Cardiac septum (tissue), 1 donor: ENCODE measurements around the gene COMTD1. TPM values are rescaled to one million over a fixed set of nuclear protein-coding genes. Genes with fewer than 3 reads are reported as not detected.

Experiments used
- DNase-seq: peaks from one replicate; pipeline ENCODE4 v3.0.0-alpha.2; 2020; ENCODE audit warnings: low spot score
- intact Hi-C: fragments of 100-400 bp; cut with DNase I; formaldehyde crosslinking; loops from one replicate; pipeline ENCODE4 v1.14.0; 2022
- total RNA-seq: library from RNA; stranded (reverse); fragmentation: NEBNext Ultra II Directional; extraction: Animal tissue kit (Norgen Biotek cat#: 25700); gene quantifications from one replicate; pipeline ENCODE4 v1.2.1, GENCODE V29; 2021
- donor health status: DM: no; HTN: no; CAD: no.

The COMTD1 gene
- total RNA-seq, 1 donor from 2014 or later: 29.2 TPM

DNA sequence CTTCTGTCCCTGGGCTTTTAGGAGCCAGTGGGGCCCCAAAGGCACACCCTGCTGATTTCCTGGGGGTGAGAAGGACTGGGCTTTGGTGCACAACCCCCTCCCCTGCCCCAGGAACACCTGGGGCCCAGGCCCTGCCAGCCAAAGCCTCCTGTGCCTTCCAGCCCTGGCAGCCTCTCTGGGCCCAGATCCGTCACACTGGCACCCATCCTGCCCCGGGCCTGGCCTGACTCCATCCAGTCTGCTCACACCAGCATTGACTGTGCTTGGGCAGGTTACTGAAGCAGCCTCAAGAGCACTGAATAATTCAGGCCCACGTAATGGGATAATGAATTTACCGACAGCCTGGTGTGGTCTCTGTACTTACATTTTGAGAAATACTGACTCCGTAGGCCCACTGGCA lies 12.0 kb upstream of the COMTD1 start:
- intact Hi-C loops: no loop called here
- peak; percentile 39 for DNase-seq

- intact Hi-C loops: no loop called here
- DNase-seq: no peak
These were observed 10.7 kb upstream of the COMTD1 start for GRCh38 chr10:75246506-75246905.

- intact Hi-C loops: no loop called here
- no peak for DNase-seq
These were observed 9.8 kb upstream of the COMTD1 start for GRCh38 chr10:75245354-75246250.

GRCh38 chr10:75244487-75245353 lies 9.0 kb upstream of the COMTD1 start:
- intact Hi-C loops: no loop called here
- DNase-seq: no peak

DNA sequence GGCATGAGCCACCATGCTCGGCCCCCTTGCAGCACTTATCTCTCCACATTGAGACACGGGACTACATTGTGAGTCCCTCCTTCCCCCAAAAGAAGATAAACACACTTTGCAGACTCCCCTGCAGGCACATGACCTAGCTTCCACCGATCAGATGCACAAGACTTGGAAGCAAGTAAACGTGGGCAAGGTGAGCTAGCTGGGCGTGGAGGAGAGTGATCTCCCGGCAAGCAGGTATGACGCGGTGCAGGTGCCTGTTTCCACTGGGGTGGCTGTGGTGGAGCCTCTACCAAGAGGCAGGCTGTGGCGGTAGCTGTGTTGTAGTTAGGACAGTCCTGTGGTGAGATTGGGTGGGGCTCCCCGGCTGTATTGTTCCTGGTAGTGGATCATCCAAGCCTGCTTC lies 7.7 kb upstream of the COMTD1 start:
- DNase-seq: no peak
- intact Hi-C loops: no loop called here

DNA sequence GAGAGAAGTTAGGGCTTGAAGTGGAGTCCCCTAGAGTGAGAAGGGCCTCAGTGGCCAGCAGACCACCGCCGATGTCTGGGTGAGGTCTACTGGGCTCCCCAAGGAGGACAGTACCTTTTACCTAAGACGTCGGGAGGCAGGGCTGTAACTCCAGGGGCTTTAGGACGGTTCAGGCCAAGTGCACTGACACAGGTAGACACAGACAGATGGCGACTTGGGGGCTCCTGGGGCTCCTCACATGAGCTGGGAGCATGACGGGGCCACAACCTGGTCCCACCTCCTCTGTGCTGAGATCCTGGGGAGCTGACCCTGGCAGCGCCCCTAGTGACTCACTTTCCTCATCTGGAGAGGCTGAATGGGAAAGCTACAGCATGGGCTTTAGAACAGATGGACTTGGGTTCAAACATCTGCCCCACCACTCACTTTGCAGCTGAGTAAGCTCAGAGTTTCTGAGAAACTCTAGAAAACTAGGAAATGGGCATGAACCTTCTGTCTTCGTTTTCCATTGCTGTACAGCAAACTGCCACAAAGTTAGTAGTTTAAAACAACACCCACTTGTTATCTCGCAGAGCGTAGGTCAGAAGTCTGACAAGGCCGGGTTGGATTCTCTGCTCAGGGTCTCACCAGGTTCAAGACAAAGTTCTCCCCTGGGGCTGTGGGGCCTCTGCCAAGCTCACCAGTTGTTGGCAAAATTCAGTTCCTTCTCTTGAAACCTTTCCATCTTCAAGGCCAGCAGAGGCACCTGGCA lies 4.7 kb upstream of the COMTD1 start:
- intact Hi-C loops: no loop called here
- no peak for DNase-seq

GRCh38 chr10:75239096-75239790 lies 3.5 kb upstream of the COMTD1 start:
- intact Hi-C loops: loop anchor here (5.0 to 10.0 kb wide), 2 partner anchors 414 to 972 kb away; partner anchors contain the start of gene KAT6B
- DNase-seq: no peak

GRCh38 chr10:75238182-75239095 lies 2.7 kb upstream of the COMTD1 start:
- DNase-seq: no peak
- intact Hi-C loops: loop anchor here (5.0 to 10.0 kb wide), 2 partner anchors 414 to 971 kb away; partner anchors contain the start of gene KAT6B

- DNase-seq: peak; percentile 66
- intact Hi-C loops: loop anchor here (5.0 to 10.0 kb wide), 2 partner anchors 412 to 969 kb away; partner anchors contain the start of gene KAT6B
These were observed 545 bp upstream of the COMTD1 start for GRCh38 chr10:75236178-75236825.

DNA sequence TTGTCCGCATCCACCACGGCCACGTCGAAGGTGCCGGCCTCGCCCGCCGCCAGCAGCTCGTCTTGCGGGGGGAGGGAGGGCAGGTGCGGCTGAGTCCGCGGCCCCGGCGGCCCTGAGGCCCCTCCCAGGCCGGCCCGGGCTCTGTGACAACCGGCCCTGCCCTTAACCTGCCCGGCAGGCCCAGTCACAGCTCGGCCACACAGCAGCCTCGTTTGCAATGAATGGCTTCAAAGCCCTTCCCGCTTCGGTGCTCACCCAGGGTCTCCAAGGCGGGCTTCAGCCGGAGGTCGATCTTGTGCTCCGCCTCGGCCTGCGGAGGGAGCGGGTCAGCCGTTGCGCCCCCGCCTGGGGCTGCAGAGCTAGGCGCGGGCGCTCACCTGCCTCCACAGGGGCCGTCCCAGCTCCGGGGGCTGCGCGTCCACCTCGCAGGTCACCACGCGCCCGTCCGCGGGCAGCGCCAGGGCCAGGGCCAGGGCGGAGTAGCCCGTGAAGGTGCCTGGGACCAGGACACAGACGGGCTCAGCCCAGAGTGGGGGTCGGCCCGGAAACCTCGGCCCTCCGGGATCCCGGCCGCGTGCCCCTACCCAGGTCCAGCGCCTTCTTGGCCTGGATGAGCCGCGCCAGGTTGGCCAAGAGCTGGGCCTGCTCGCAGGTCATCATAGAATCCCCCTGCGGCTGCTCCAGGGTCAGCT lies 928 bp downstream of the COMTD1 start:
- intact Hi-C loops: loop anchor here (5.0 to 10.0 kb wide), 3 partner anchors 133 to 968 kb away; partner anchors contain the start of gene KAT6B
- peak; percentile 79 for DNase-seq

GRCh38 chr10:75234017-75234682 lies 1.6 kb downstream of the COMTD1 start:
- peak; percentile 99 for DNase-seq
- intact Hi-C loops: loop anchor here (5.0 to 10.0 kb wide), 2 partner anchors 132 to 409 kb away; partner anchors contain the start of gene KAT6B

DNA sequence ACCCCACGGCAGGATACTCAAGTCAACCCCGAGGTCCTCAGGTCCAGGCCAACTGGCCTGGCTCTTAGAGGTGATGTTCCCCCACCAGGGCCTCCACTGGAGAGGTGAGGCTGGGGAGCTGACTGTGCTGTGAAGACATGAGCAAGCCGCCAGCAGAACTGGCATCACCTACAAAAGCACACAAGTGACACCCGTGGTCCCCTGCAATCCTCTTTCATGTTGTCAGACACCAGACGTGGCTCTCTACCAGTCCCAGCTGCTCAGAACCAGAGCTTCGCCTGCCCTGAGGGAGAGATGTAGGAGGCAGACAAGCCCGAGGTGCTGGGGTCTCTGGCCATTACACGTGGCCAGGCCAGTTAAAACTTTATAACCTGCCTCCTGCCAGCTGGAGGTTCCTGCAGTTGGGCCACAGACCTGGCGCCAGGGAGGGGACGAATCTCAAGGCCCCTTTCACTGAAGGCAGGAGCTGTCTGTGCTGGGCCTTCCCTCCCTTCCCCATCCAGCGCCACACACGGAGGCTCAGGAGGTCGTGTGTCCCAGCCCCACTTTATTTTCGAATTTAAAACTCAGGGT lies 2.2 kb downstream of the COMTD1 start:
- no peak for DNase-seq
- intact Hi-C loops: loop anchor here (5.0 to 10.0 kb wide), 2 partner anchors 131 to 409 kb away; partner anchors contain the start of gene KAT6B

- DNase-seq: no peak
- intact Hi-C loops: loop anchor here (2.0 to 10.0 kb wide), 3 partner anchors 43 to 407 kb away; partner anchors contain the start of gene KAT6B
These were observed 3.8 kb downstream of the COMTD1 start for GRCh38 chr10:75231672-75232581.

DNA sequence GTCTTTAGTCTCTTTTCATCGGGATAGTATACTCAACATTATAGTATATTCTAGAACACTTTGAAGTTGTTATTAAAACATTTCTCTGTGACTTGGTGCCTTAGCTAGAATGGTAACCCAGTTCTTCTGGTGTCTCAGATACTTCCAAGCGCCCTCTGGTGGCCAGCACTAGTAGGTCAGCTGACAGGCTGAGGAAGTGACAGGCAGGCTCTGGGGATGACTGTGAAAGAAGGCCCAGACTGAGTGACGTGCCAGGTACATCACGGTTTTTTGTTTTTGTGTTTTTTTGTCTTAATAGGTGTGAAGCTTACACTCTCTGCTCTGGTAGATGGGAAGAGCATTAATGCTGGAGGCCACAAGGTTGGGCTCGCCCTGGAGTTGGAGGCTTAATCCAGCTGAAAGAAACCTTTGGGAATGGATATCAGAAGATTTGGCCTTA lies 5.1 kb downstream of the COMTD1 start:
- DNase-seq: peak; percentile 94
- intact Hi-C loops: loop anchor here (2.0 to 10.0 kb wide), 3 partner anchors 42 to 406 kb away; partner anchors contain the start of gene KAT6B
